ENCODE data around the gene FAM9B.
"Not testable (repeated sequence)": the region's sequence is repeated elsewhere in the genome, so short reads cannot be mapped to it uniquely, and the experiment has no call there.

The FAM9B gene

DNA sequence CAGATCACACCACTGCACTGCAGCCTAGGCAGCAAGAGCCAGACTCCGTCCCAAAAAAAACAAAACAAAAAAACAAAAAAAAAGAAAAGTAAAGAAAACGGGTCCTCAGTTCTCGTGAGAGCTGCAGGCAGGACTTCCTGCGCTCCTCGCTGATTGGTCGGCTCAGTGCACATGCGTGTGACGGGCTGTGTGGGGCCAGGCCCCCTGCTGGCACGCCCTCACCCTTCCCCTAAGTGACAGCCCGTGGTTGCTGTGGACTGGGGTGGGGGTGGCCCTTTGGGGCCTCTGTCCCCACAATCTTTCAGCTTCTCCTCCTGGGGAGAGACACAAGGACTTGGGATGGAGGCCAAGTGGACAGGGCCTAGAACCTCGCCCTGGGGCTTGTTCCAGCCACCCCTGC, at the start of gene FAM9B:
TSS of gene FAM9B (minus strand) at position 139 of the 400 bp plus-strand sequence. CDS start 1,141 bp downstream, outside the sequence.
- DNase-seq (ENCODE audit: low read depth) = no peak

DNA sequence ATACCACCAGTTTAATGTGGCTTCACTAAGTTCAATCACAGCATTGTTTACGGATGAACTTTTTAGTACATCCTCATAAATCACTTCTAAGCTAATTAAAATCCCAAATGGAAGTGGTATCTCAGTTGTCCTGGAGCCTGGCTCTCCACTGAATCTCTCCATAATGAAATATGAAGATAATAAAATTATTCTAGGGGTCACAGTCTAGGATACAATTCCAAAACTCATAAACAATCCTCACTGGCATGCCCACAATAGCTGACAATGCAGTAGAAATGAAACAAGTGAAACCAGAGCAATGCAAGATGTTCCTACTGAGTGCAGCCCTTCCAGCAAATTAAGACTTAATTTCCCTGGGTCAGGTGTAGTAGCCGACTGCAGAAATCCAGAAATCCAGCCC, 47.3 kb upstream of the FAM9B start:
- DNase-seq (ENCODE audit: low read depth) = no peak

DNA sequence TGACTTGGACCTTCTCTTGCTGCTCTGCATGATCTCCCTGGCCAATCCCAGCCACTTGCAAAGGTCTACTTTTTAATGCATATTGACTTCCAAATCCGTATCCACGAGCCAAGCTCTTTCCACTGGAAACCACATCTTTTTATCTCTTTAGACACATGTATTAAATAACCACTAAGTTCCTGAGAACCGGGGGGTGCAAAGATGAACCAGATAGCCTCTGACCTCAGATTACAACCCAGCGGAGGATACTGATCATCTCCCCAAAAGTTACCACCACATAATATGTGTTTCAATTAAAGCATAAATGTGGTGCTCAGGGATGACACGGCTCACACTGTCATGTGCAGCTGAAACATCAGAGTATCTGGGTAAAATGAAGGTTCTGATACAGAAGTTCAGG, 40.4 kb upstream of the FAM9B start:
- no peak for DNase-seq (ENCODE audit: low read depth)

DNA sequence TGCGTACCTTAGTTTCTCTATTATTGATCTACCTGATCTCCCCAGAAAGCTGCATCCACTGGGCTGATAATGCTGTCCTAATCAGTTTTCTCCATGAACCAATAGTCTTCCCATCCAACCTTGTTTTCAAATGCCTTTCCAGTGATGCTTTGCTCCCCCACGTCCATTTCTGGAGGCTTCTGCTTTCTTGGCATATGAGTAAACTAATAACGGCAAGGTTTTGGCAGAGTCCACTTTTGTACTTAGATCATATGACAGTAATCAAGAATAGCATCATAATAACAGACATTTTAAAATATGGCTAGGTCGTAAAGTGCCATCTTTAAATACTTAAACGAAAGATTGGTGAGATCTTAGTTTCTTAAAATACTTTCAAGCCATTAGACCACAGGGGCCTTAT, 38.4 kb upstream of the FAM9B start:
- DNase-seq (ENCODE audit: low read depth) = no peak

DNA sequence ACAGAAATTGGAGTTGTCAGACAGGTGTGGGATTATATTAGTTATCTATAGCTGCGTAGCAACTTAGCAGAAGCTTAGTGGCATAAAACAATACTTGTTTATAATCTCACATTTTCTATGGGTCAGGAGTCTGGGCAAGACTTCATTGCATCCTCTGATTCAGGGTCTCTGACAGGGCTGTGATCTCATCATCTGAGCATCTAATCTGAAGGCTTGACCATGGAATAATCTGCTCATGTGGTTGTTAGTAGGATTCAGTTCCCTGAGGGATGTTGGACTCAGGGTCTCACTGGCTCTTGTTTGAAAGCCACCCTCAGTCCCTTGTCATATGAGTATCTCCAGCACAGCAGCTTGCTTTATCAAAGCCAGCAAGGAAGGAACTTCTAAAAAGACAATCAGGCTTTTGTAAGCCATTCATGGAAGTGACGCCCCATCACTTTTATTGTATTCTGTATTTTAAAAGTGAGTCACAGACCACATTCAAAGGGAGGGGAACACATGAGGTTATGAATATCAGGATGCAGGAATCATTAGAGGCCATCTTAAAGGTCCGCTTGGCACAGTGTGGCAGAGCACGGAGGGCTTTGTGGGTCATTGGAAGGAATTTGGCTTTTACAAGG, 37.2 kb upstream of the FAM9B start:
- no peak for DNase-seq (ENCODE audit: low read depth)

DNA sequence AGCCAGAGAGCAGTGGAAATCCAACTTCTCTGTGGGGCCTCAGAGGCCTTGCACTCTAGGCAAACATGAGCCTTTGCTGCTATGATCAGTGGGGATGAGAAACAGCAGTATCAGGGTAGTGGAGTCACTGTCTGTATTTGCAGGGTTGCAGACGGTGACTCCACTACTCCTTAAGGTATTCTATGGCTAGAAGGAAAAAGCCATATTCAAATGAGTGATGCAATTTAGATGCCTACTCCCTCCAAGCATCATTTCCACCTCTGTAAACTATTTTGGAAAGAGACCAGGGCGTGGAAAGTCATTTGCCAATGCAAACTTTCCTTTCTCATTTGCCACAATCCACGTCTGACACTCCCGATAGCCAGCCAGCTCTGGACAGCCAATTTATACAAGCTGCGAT, 35.6 kb upstream of the FAM9B start:
- no peak for DNase-seq (ENCODE audit: low read depth)

DNA sequence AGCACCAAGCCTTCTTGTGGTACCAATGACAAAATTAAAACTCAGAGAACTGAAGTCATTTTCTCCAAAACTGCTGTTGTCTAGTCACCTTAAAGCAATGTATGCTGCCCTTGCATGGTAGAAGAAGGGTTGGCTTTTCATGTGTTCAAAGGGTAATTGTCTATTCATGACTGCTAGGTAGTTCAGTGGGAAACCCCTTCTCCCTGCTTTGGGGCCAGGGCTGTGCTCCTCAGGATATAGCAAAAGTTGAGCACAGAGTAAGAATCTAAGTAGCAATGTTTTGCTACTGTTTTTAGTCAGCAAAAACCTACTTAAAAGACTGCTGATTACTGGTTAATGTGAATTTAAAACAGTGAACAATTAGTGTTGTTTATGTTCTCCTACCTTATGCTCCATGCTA, 30.8 kb upstream of the FAM9B start:
- no peak for DNase-seq (ENCODE audit: low read depth)

DNA sequence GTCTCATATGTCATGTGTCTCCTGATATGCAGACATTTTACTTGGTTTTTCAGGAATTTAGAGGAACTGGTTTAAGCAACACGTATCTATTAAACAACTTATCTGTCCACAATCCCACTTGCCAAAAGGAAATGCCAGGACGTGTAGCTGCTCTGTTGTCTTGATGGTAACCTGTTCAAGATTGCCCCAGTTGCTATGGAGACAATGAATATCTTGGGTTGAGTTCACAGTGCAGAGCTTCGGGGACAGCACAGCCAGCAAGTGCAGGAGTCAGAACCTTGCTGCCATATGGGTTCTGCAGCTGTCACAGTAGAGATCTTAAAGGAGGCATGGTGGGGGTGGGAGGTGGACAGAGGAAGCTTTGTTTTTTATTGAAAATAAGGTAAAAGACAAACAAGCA, 28.7 kb upstream of the FAM9B start:
- no peak for DNase-seq (ENCODE audit: low read depth)

DNA sequence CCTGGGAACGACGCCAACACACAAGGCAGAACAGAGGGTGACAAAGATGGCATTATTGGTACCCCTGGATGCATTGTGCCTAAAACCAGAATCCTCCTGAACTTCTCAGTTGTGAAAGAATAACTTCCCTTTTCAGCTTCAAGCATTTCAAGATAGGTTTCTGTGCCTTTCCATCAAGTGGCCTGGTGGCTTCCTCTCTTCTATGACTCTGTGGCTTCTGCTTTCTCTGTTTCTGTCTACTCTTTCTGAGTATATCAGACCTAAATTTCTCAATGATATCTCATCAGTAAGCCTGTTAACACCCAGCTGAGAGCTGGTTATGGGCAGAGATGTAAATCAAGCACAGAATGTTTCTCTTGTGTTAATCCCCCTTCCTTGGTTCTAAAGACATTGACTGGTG, 21.4 kb upstream of the FAM9B start:
- no peak for DNase-seq (ENCODE audit: low read depth)

DNA sequence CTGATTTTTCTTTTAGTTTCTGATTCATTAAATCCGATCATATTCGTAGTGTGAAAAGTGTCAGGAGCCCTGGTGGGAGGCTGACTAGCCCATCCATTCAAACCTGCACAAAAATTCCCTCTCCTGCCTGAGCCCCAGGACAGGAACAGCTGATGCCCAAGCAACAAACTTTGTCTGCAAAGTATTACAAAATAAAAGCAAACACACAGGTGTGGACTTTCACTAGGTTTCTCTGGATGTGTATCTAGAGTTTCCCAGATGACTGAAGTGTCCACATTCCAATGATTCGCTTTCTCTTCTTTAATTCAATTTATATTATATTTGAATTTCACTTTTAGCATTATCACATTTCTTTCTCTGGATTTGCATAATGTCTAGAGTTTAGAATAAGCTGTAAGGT, 18.2 kb upstream of the FAM9B start:
- no peak for DNase-seq (ENCODE audit: low read depth)

DNA sequence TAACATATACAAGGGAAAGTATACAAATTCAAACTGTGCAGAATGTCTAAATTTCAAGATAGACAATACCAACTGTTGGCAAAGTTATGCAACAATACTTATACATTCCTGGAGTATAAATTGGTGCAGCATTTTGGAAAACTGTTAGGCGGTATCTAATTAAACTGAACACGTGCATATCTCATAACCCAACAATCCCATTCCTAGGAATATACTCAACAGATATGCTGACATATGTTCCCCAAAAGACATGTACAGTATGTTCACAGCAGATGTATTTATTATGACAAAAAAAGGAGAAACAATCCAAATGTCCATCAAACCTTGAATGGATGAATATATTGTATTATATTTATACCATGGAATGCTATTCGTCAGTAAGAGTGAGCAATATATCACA, 16.4 kb upstream of the FAM9B start:
- DNase-seq (ENCODE audit: low read depth) = no peak

DNA sequence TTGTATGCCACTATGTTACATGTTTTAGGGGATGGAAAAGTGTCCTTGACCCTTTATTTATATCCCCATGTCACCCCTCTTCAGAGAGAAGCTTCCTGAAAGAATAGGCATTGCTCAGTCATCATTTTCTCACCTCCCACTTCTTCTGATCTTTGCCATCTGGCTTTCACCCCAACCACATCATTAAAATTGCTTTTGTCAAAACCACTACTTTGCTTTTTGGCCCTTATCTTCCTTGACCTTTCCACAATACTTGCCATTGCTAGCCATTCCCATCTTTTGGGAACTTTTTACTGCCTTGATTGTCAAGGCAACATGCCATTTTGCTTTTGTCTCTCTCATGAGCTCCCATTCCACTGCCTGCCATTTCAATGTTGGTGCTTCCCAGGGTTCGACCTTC, 14.9 kb upstream of the FAM9B start:
- DNase-seq (ENCODE audit: low read depth) = no peak

DNA sequence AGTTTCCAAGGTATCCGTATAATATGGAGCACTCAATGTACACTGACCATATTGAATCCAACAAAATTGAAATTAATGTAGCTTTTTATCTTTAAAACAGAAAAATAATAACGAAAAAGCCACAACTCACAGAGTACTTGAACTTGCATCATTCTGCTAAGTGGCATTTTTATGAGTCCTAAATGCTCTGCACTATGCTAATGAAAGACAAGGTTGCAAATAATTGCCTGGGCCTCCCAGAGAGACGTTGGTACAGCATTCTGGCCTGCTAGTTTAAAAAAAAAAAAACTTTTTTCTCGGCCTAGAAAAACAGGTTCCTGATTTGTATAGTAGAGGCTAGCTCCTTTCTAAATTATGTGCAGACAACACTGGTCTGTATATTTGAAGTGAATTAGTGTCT, 4.3 kb upstream of the FAM9B start:
- no peak for DNase-seq (ENCODE audit: low read depth)

DNA sequence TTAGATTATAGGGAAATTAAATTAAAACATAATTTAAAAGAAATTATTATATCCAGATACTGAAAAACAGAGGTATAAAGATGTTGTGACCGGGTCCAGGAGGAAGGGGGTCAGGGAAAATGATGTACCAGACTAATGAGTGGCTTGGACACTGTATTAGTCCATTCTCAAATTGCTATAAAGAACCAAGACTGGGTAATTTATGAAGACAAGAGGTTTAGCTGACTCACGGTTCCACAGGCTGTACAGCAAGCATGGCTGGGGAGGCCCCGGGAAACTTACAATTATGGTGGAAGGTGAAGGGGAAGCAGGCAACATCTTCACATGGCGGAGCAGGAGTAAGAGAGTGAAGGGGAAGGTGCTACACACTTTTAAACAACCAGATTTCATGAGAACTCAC, 3.4 kb upstream of the FAM9B start:
- DNase-seq (ENCODE audit: low read depth) = no peak

DNA sequence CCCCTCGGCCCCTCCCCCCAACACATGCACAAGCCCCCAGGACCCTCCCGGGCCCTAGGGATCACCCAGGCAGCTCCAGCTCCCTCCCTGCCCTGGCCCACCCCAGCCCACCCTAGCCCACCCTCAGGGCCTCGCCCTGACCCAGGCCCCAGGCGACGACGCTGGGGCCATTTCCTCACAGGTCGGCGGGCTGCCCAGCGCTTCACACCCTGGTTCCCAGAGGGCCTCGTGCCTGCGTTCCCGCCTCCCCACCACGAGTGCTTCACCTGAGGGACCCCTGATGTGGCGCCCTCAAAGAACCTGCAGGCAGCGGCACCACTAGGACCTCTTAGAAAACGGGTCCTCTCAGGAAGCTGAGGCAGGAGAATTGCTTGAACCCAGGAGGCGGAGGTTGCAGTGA, 341 bp downstream of the FAM9B start:
- DNase-seq (ENCODE audit: low read depth) = no peak

DNA sequence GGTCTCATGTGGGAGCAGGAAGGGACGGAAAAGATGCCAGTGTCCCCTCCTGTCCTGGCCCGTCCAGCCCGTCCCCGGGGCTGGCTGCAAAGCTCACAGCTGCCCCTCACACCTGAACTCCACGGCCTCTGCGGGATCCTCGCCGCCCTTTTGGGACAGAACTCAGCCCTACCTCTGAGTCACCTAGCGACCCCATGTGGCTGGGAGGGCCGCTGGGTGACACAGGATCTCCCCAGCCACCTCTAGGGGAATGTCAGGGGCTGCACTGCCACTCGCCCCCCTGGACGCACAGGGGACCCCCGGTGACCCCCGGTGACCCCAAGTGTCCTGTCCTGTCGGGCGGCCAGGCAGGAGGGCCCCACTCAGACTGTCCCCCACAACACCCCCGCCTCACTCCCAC, 748 bp downstream of the FAM9B start:
- no peak for DNase-seq (ENCODE audit: low read depth)

DNA sequence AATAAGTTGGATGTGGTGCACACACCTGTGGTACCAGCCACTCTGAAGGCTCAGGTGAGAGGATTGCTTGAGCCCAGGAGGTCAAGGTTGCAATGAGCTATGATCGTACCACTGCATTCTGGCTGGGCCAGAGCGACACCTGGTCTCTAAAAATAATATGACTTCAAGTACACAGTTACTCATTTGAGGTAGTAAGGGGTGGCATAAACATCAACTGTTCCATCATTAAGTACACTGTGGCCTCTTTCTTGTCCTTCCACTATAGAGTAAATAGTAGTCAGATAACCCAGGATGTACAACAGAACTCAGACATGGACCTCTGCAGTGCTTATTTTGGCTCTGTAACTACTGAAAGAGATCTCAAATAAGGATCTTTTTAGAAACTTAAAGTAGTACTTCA, 10.6 kb downstream of the FAM9B start:
- DNase-seq (ENCODE audit: low read depth) = no peak

DNA sequence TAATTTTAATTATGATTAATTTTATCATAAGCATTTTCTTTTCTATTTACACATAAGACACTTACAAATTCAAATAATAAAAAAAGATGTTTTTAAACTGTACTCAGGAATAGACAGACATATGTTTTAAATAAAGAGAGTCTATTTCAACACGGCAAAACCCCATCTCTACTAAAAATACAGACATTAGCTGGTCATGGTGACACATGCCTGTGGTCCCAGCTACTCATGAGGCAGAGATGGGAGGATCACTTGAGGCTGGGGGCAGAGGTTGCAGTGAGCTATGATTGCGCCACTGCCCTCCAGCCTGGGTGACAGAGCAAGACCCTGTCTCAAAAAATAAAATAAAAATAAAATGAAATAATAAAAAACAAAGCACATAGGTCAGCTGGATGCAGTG, 14.8 kb downstream of the FAM9B start:
- no peak for DNase-seq (ENCODE audit: low read depth)

DNA sequence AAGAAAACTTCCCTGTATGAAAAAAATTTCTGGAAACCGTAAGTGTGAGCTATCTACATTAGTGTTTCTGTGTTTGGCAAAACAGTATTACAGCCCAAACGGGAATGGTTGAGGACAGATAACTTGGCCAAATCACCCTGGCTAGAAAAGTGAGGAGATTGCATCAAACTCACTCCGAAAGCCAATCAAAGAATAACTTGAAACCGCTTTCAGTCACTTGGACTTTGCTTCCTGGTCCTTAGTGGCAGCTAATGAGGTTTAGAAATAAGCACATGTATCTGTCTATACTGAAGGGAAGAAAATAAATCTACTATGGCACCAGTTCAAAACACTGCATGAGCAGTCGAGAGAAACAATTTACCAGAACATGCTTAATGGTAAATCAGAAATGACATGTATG, 15.6 kb downstream of the FAM9B start:
- not testable (repeated sequence) for DNase-seq (ENCODE audit: low read depth)

DNA sequence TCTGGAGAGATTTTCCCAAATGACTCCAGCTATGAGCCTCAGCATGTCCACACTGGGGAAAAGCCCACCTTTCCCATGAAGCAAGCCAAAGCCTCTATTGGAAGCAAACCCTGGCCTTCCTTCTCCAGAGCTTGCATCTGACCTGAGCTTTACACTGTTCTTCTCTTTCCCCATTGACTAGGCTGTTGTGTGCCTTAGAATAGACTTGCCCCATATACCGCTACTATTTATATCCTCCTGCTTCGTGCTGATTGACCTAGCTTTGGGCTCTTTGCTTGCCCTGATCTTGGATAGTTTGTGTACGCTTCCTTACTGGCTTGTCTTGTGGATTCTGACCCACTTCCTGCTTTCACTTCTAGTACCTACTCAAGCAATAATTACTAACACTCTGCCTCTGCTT, 30.9 kb downstream of the FAM9B start:
- no peak for DNase-seq (ENCODE audit: low read depth)

DNA sequence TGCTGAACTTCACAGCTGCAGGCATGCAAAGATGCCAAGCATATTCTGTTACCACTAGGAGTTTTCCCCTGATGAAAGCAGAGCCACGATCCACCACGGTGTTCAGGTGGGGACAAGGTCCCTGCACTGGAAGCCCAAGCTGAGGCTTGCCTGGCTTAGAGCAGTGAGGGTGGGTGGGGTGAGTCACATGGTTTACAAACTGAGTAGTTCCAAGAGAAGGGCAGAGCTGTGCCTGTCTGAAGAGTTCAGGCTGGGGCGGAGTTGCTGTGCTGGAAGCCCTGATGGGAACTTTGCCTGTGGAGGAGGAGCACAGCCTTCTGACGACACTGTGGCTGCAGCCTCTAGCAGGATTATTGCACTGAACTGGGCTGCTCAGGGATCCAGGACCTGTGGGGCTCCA, 45.5 kb downstream of the FAM9B start:
- no peak for DNase-seq (ENCODE audit: low read depth)

DNA sequence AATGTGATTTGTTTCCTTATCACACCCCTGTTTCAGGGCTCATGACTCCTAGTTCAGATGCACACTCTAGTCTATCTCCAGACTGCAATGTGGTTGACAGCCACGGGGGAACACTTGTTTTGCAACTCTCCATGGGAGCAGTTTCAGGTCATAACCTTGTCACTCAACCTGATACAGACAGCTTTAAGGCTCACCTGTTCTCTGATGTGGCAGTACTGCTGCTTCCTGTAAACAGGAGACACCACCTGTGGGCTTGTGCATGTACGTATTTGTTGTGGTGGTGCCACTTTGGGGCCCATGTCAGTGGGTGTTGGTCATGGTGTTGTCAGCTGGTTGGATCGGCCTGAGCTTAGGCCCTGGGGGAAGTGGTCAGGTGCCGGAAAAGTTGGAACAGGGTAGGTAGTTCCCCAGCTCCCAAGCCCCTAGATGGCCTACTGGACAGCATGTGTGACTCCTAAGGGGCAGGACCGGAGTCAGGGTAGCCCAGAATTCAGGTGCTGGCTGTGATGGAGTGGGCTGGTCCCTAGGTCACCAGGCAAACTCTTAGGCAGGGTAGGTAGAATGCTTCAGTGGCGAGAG, 46.2 kb downstream of the FAM9B start:
- no peak for DNase-seq (ENCODE audit: low read depth)

DNA sequence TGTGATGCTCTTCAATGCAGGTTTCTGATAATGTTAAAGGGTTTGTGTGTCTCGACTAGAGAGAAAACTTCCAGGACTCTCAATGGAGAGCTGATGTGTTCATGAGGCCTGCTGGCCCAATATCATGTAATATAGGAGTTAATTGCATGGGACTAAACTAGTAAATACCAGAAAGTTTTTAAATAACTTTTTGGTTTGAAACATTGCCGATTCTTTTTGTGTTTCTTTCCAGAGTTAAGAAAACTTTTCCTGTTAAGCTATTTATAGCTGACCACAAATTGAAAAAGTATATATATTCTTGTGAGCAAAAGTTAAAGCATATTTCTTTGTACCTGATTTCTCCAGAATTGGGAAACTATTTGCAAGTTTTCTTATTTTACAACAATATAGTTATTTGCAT, 49.7 kb downstream of the FAM9B start:
- no peak for DNase-seq (ENCODE audit: low read depth)

DNA sequence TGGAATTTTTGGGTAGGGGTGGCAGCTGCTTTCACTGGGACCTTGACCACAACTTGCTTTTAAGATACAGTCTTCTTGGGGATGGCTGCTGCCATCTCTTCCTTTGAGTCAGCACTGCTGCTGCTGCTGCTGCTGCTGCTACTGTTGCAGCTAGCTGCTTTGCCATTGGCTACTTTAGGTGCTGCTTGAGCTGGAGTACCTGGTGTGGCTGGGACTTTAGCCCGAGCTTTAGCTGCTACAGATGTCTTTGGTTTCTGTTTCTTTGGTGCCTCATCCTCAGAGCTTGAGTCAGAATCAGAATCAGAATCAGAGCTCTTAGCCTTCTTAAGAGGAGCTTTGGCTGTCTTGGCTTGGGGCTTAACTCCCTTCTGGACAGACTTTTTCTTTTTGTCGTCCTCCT, 52.2 kb downstream of the FAM9B start:
- DNase-seq (ENCODE audit: low read depth) = no peak

DNA sequence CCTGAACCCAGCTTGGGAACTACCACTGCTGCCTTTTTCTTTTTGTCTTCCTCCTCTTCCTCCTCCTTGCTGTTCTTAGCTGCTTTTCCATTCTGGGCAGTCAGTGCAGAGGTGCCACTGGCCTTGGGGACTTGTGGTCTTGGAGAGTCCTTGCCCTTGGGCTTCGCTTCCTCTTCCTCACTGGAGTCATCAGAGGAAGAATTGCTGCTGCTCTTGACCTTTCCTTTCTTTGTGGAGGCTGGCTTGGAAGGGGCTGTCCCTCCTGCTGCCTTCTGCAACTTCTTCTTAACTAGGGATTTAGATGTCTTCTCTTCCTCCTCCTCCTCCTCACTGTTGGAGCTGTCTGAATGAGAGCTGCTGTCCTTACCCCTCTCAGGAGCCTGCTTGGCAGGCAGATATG, 53.2 kb downstream of the FAM9B start:
- DNase-seq (ENCODE audit: low read depth) = no peak

Data from stimulated activated CD8-positive, alpha-beta memory T cell treated with anti-CD3 and anti-CD28 coated beads, Interleukin-15, amount 100 ng/mL, for 1 hour (primary cell).